COLO668 (cell line): ENCODE results near the gene C12orf56.

Experiments used
- DNase-seq: peaks from one replicate; lab custom pipeline; 2025; ENCODE audit not compliant: unreplicated experiment; lab: John Stamatoyannopoulos, UW

C12orf56 gene, protein sequence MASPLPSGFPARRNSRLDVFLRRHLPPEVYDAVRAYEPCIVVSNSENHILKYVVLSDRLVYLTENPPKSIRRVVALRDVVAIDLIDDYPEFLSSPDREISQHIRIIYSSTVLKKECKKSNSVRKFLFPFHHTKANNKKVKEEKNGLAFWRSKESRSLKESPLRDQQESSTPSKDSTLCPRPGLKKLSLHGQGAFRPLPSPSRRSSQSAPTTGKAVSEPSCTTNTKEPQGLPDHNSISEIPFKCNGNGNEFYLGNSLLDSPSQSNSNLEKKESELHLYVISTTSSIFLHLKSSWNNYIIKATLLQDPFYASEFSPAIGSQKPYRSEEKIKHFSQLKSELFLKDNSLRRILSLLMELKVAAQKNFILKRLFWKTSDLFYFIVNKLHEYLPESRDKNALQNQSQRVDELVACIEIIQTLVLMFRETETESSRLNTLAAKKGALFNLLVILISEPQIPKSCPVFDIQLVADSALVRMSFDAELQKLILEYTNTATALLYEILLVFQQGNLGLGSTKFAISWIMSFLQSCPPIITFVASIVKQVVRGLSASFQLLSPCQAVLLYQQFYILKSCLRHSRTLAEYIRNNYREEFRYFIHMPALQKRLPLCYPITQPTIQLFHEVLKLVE

GRCh38 chr12:64390275-64390851 lies at the start of gene C12orf56:
TSS of gene C12orf56 (minus strand) at chr12:64390758. CDS start at chr12:64390565, 193 bp downstream.
- DNase-seq: peak; percentile 83

DNA sequence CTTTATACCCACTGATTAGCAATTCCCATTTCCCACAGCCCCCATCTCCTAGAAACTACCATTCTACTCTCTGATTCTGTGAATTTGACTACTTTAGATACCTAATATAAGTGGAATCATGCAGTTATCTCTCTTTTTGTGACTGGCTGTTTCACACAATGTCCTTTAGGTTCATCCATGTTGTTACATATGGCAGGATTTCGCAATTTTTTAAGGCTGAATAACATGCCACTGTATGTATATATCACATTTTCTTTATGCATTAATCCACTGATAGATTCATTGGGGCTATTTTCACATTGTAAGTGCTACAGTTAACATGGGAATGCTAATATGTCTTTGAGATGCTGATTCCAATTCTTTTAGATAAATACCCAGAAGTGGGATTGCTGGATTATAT lies 49.5 kb upstream of the C12orf56 start:
- no peak for DNase-seq

DNA sequence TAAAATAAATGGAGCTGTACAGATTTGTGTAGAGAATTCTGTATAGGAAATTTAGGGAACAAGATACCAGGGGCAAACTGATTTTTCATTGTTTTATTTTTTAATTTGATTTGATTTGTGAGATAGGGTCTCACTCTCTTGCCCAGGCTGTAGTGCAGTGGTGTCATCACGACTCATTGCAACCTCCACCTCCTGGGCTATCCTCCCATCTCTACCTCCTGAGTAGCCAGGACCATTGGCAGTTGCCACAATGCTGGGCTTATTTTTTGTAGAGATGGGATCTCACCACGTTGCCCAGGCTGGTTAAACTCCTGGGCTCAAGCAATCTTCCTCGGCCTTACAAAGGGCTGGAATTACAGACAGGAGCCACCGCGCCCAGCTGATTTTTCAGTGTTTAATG lies 43.4 kb upstream of the C12orf56 start:
- no peak for DNase-seq

DNA sequence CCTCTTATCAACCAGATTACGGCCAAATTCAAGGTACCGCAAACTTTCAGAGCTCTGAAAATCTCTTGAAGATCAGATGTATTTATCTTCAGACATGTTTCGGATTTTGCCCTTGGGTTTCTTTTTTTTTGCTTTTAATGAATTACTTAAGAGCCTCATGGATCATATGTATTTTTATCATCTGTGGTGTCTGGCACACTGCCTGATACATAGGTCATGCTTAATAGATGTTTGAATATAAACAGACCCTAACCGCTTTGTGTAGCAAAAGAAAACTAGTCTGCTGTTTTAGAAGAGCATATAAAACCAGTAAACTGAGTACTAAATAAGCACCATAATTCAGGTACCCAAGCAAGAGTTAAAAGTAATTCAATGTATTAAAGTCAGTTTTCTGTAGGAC lies 41.2 kb upstream of the C12orf56 start:
- no peak for DNase-seq

GRCh38 chr12:64430886-64431285 lies 40.3 kb upstream of the C12orf56 start:
- no peak for DNase-seq

DNA sequence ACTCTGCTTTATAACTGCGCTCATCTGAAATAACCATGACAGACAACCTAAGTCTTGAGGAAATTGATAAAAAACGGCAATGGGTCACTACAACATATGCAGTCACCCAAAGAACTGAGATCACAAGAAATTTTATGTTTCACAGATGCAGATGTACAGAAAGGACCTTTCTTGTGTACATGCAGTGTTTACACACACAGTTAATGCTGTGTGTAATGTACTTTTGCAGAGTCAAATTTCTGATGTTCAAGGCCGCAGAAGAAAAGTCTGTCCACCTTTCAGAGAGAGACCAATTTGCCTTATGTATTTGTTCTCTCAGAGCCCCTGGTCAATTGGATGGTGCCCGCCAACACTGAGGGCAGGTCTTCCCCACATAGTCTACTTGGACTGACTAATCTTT lies 38.4 kb upstream of the C12orf56 start:
- DNase-seq: no peak

DNA sequence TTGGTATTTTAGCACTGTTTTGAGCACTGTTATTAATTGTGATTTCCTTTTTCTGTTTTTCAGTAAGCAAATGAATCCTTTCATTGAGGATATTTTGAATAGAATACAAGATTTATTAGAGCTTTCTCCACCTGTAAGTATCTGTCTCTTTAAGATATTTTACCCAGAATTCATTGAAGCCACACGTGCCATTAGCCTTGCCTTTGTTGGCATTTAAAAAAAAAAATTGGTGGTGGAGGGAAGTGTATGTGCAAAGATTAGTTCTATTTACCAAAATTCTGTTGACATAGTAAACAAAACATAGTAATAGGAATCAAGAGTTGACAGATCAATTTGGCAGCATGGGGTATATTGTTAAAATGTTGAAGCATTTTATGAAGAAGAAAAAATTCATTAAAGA lies 37.4 kb upstream of the C12orf56 start:
- no peak for DNase-seq

DNA sequence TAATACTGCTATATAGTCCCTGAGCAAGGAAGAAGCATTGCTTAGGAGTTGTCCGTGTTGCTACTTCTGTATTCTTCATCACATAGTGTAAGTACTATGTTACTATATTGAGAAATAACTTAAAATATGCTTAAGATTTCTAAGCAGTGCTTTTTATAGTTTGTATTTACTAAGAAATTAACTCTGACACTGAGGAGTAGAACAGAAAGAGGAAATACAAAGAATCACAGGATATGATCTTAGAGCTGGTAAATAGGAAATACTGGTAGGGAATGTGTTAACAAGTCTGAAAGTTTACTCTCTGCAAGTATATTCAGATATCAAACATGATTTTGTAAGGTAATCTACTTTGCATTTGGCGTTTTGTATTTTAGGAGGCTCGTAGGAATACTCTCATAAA lies 29.1 kb upstream of the C12orf56 start:
- no peak for DNase-seq

DNA sequence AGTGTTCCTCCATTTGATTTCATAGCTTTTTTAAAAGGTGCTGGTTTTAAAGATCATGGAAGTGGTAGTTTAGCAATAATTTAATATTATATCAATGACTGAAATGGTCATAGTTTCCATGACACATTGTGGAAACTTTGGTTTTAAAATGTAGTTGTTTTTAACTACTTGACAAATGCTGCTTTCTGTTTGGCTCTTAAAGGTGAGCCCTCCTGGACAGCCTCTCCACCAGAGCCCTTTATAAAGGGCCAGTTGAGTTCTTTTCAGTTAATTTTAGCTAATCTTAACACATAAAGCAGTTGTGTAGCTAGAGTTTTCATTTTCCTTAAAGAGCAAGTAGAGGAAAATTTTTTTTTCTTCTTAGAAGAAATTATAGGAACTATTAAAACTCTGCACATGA lies 27.7 kb upstream of the C12orf56 start:
- DNase-seq: no peak

- no peak for DNase-seq
Measured at GRCh38 chr12:64413884-64414283, 23.3 kb upstream of the C12orf56 start.

GRCh38 chr12:64412459-64412858 lies 21.9 kb upstream of the C12orf56 start:
- DNase-seq: no peak

GRCh38 chr12:64411427-64411826 lies 20.9 kb upstream of the C12orf56 start:
- DNase-seq: no peak

DNA sequence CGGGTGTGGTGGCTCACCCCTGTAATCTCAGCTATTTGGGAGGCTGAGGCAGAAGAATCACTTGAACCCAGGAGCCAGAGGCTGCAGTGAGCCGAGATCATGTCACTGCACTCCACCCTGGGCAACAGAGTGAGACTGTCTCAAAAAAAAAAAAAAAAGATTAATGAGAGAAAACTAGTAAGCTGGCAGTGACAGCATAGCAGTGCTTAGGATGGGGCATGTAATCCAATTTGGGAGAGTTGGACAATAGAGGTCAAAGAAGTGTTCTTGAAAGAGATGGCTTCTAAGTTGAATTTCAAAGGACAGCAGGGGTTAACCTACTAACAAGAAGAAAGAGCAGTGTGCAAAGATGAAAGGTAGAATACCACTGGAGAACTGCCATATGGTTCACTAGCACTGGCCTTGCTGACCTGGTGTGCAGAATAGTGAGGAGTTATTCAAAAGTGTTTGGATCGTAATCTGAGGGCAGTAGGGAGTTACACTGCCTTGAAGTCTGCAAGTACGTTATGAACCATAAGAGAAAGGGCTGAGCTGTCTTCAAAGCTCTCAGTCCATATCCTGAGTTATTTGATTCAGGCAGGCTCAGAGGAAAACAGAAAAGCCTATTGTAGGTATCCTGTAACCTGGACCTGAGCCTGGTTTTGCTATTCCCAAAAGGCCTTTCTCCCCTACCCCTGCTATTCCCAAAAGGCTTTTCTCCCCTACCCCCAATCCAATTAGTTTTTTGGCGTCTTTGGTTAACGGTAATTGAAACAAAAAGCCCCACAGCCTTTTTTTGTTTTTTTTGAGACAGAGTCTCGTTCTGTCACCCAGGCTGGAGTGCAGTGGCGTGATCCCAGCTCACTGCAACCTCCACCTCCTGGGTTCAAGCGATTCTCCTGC lies 17.0 kb upstream of the C12orf56 start:
- no peak for DNase-seq

DNA sequence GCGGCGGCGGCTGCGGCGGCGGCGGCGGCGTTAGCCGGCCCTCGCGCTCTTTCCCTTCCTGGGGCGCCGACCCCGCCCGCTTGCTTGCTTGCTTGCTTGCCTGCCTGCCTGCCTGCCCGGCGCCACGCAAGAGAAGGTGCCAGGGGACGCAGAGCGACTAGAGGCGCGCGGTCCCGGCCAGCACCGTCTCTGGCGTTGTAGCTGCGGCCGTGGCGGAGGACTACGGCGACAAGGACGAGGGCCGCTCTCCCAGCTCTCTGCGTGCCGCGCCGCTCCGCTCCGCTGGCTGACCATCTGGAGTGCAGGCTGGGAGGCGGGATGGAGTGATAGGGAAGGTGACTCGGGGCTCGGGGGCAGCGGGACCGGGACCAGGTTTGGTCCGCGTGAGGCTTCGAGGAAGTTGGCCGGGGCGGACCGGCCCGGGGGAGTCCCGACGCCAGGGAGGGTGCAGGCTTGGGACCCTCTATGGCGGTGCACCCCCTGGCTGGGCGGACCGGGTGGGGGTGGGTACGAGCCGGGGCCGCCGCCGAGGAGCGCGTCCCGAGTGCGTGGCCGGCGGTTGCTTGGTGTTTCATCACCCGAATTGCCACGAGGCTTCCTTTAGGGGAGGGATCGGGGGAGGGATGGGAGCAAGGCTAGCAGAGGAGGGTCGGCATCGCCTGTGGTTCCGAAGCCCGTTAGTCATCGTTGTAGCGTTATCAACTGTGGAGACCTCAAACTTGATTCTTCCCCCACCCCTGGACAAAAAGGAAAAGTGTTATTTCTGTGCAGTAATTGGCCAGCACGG lies 14.1 kb upstream of the C12orf56 start:
- peak; percentile 78 for DNase-seq

- peak; percentile 99 for DNase-seq
Measured at GRCh38 chr12:64403707-64404469, 13.3 kb upstream of the C12orf56 start, which contains the start of gene XPOT. TSS of gene XPOT (plus strand) at chr12:64404392. CDS start at chr12:64410036, 5,644 bp downstream.

DNA sequence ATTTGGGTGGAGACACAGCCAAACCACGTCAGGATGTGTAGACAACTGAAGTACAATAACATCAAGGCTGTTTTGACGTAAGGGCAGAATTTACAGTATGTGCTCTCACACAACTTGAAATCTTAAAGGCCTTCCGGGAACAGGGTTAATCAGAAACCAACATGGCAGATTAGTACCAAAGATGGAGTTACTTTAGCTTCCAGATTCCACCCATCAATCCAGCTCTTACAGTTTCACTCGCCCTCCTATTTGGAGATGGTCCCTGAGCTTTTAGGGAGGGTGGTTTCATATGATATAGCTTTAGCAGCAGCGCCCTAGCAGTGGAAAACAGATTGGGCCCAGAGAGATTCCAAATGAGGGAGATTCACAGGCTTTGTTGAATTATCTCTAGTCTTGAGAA lies 11.6 kb upstream of the C12orf56 start:
- DNase-seq: no peak

GRCh38 chr12:64400041-64400440 lies 9.5 kb upstream of the C12orf56 start:
- no peak for DNase-seq

DNA sequence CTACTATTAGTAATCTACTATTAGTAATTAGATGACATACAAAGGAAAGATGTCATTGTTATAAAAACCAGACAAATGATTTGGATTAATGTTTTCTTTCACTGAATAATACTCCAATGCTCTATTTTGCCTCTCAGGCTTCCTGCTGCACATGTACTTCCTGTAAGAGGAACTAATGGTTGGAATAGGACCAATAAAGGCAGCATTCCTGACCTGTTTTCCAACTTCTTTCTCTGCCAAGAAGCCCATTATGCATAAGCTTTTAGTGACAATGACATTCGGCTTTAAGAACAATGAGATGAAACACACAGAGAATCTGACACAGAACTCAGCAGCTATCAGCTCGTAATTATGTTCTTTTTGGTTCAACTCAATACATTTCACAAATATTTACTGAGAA lies 5.2 kb upstream of the C12orf56 start:
- DNase-seq: no peak

DNA sequence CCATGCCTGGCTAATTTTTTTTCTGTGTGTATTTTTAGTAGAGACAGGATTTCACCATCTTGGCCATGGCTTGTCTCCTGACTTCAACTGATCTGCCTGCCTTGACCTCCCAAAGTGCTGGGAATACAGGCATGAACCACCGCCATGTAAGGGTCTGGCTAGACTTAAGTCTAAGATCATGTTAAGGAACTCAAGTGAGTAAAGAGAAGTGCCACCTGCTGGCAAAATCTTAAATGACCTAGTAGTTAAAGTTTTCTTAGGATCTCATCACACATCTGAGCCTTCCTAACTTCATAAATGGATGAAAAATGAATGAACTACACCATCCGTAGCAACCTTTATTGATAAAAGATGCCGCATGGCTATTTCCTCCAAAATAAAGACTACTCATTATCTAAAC lies 1.7 kb upstream of the C12orf56 start:
- no peak for DNase-seq

- DNase-seq: peak; percentile 87
Measured at GRCh38 chr12:64389154-64389553, 1.4 kb downstream of the C12orf56 start.
